GM23338 (cell line): ENCODE results near the gene MRPL2. TPM values are rescaled to one million over a fixed set of nuclear protein-coding genes. Genes with fewer than 3 reads are reported as not detected.

ENCODE experiments used
- ATAC-seq: fragments of 200-7000 bp; cut with Tn5 transposase; 3 replicates; pipeline ENCODE4 v1.9.1; 2020
- DNase-seq: peaks from one replicate; pipeline ENCODE4 v3.0.0-alpha.2; 2015; ENCODE audit warnings: low spot score
- H2AFZ ChIP-seq: fragments of 200-600 bp; sonication (generic); 2 replicates; pipeline ENCODE4 v1.8.0; 2016; ENCODE audit warnings: antibody characterized with exemption, mild to moderate bottlenecking, moderate library complexity
- H3F3A ChIP-seq: fragments of 200-600 bp; sonication (generic); replicated peaks from 2 replicates; pipeline ENCODE4 v1.8.0; 2017; ENCODE audit warnings: antibody characterized with exemption, mixed run types, low read depth
- H3K27ac ChIP-seq: fragments of 200-600 bp; sonication (generic); 2 replicates; pipeline ENCODE4 v1.6.1; 2016; ENCODE audit warnings: low read depth
- H3K27me3 ChIP-seq: fragments of 200-600 bp; sonication (generic); 2 replicates; pipeline ENCODE4 v1.8.0; 2016; ENCODE audit warnings: mild to moderate bottlenecking, mixed run types, moderate library complexity; ENCODE audit not compliant: insufficient read depth
- H3K36me3 ChIP-seq: fragments of 200-600 bp; sonication (generic); 2 replicates; pipeline ENCODE4 v1.8.0; 2016; ENCODE audit warnings: mild to moderate bottlenecking; ENCODE audit not compliant: insufficient read depth
- H3K4me1 ChIP-seq: fragments of 200-600 bp; sonication (generic); 2 replicates; pipeline ENCODE4 v1.8.0; 2016; ENCODE audit warnings: mild to moderate bottlenecking, moderate library complexity; ENCODE audit not compliant: insufficient read depth
- H3K4me2 ChIP-seq: fragments of 200-600 bp; sonication (generic); 2 replicates; pipeline ENCODE4 v1.7.1; 2017; ENCODE audit warnings: mixed run types
- H3K4me3 ChIP-seq: fragments of 200-600 bp; sonication (generic); 2 replicates; pipeline ENCODE4 v1.6.1; 2016; ENCODE audit warnings: mixed run types
- H3K79me2 ChIP-seq: fragments of 200-600 bp; sonication (generic); replicated peaks from 2 replicates; pipeline ENCODE4 v1.8.0; 2017; ENCODE audit warnings: mild to moderate bottlenecking; ENCODE audit not compliant: insufficient read depth
- H3K9me2 ChIP-seq: fragments of 200-600 bp; sonication (generic); 2 replicates; pipeline ENCODE4 v1.8.0; 2017; ENCODE audit not compliant: insufficient read depth
- H4K20me1 ChIP-seq: fragments of 200-600 bp; sonication (generic); replicated peaks from 2 replicates; pipeline ENCODE4 v1.8.0; 2017; ENCODE audit warnings: mild to moderate bottlenecking; ENCODE audit not compliant: insufficient read depth
- H3K27ac Mint-ChIP-seq: 2 replicates; pipeline ENCODE4 v1.8.0; 2020; ENCODE audit warnings: inconsistent platforms, mild to moderate bottlenecking, moderate library complexity, mixed read lengths
- H3K27me3 Mint-ChIP-seq: 3 replicates; pipeline ENCODE4 v1.8.0; 2022; ENCODE audit warnings: low read depth, mild to moderate bottlenecking, moderate library complexity, mixed read lengths, inconsistent platforms; ENCODE audit not compliant: insufficient read depth, poor library complexity
- H3K36me3 Mint-ChIP-seq: 3 replicates; pipeline ENCODE4 v1.8.0; 2021; ENCODE audit warnings: low read depth, mild to moderate bottlenecking, inconsistent platforms, moderate library complexity, mixed read lengths
- H3K4me1 Mint-ChIP-seq: 3 replicates; pipeline ENCODE4 v1.8.0; 2020; ENCODE audit warnings: mild to moderate bottlenecking, inconsistent platforms, mixed read lengths
- H3K4me3 Mint-ChIP-seq: 3 replicates; pipeline ENCODE4 v1.8.0; 2021; ENCODE audit warnings: moderate library complexity, mild to moderate bottlenecking, inconsistent platforms, mixed read lengths
- H3K9me3 Mint-ChIP-seq: 3 replicates; pipeline ENCODE4 v1.8.0; 2020; ENCODE audit warnings: moderate library complexity, mild to moderate bottlenecking, inconsistent platforms, mixed read lengths
- CREB1 ChIP-seq: fragments of 250-450 bp; sonication (Bioruptor Pico); IDR thresholded peaks from 2 replicates; pipeline ENCODE4 v1.5.0; 2020; ENCODE audit warnings: low read depth, mild to moderate bottlenecking, moderate library complexity
- EZH2 ChIP-seq: fragments of 200-600 bp; sonication (generic); IDR thresholded peaks from one replicate; pipeline ENCODE4 v1.8.0; 2017; ENCODE audit warnings: antibody characterized with exemption, mild to moderate bottlenecking, low read depth; ENCODE audit not compliant: unreplicated experiment
- JUNB ChIP-seq: IDR thresholded peaks from one replicate; pipeline ENCODE4 v1.6.1; 2016; ENCODE audit warnings: antibody characterized with exemption; ENCODE audit not compliant: unreplicated experiment
- NANOG ChIP-seq: IDR thresholded peaks from 2 replicates; pipeline ENCODE4 v1.6.1; 2016; ENCODE audit warnings: antibody characterized with exemption, borderline replicate concordance
- POLR2AphosphoS5 ChIP-seq: IDR thresholded peaks from 2 replicates; pipeline ENCODE4 v1.6.1; 2016; ENCODE audit warnings: antibody characterized with exemption, low read depth
- STAT1 ChIP-seq: IDR thresholded peaks from one replicate; pipeline ENCODE4 v1.6.1; 2016; ENCODE audit warnings: antibody characterized with exemption; ENCODE audit not compliant: unreplicated experiment
- ZNF114 ChIP-seq: fragments of 250-450 bp; sonication (Bioruptor Pico); IDR thresholded peaks from 2 replicates; pipeline ENCODE4 v1.5.0; 2020; ENCODE audit warnings: mild to moderate bottlenecking, moderate library complexity
- ZNF462 ChIP-seq: fragments of 250-450 bp; sonication (Bioruptor Pico); IDR thresholded peaks from 2 replicates; pipeline ENCODE4 v1.5.0; 2020; ENCODE audit warnings: mild to moderate bottlenecking, moderate library complexity
- polyA plus RNA-seq: library from polyadenylated mRNA; unstranded; fragments of >200 nt; fragmentation: Nextera tagmentation; extraction: Ambion mirVana; gene quantifications from 2 replicates; pipeline ENCODE4 v1.2.1, GENCODE V29; 2016
- total RNA-seq: library from RNA; depleted of rRNA; stranded (reverse); fragments of >200 nt; shearing (Covaris generic); gene quantifications from 2 replicates; pipeline ENCODE4 v1.2.3, GENCODE V29; 2014
- TF ChIP-seq, protein P1 (sequence below): IDR thresholded peaks from one replicate; pipeline ENCODE4 v1.6.1; 2018; ENCODE audit warnings: antibody characterized with exemption; ENCODE audit not compliant: unreplicated experiment
- TF ChIP-seq, protein P2 (sequence below), 2 experiments: fragments of 200-600 bp in 1 of 2; sonication (generic) in 1 of 2; conservative IDR thresholded peaks; 2 replicates each; pipeline versions ENCODE4 v1.5.1 to v1.6.1; 2016 to 2017; ENCODE audit warnings: antibody characterized with exemption in 2 of 2, low read depth in 2 of 2, mild to moderate bottlenecking in 2 of 2, moderate library complexity in 1 of 2
- TF ChIP-seq, protein P3 (sequence below): IDR thresholded peaks from 2 replicates; pipeline ENCODE4 v1.6.1; 2016; ENCODE audit warnings: antibody characterized with exemption

The MRPL2 gene
- total and polyA plus RNA-seq, 2 experiments from 2014 or later, result 32.3 to 128 TPM

DNA sequence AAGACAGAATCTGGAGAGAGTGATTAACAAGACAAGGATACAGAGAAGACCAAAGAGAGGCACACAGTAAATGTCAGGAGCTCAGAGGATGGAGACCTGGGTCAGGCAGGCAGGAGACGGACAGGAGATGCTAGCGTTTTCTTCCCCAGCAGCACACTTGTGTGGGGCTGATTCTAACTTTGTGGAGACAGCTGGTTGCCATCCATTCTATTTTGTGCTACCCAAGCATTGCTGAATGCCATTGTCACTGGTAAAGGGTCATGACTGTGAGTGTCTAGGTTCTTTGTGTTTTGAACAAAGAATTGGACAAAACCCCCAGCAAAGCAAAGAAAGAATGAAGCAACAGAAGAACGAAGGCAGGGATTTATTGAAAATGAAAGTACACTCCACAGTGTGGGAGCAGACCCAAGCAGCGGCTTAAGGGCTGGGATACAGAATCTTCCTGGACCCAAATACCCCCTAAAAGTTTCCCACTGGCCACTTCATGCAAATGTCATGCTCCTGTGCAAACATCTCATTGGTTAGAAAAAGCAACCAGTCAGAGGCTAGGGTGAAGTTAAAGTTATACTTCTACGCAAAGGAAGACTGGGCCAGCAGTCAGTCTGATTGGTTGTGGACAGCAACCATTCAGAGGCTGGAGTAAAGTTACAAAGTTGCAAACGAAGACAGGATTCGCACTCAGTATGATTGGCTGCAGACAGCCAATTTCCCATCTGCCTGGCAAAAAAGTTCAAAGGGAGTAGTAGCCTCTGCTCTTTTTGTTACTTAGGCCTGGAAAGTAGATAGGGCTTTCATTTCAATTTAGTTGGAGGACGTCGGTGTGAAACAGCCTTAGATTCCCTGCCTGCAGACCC, 34.4 kb upstream of the MRPL2 start:
- Mint-ChIP-seq H3K36me3 (no peaks in the 10 kb centered on the region), H3K27ac (peak overlapping the region; percentile 45), H3K27me3 (peaks cover 8% of the 10 kb centered on the region), H3K9me3 (no peaks in the 10 kb centered on the region), H3K4me3 (no peak overlapping the region), H3K4me1 (peaks cover 74% of the 10 kb centered on the region)
- no peak for TF ChIP-seq JUNB
- TF ChIP-seq EZH2, result no peak
- TF ChIP-seq ZNF114 (CRISPR knock-in tag), result no peak
- TF ChIP-seq, protein P1, sequence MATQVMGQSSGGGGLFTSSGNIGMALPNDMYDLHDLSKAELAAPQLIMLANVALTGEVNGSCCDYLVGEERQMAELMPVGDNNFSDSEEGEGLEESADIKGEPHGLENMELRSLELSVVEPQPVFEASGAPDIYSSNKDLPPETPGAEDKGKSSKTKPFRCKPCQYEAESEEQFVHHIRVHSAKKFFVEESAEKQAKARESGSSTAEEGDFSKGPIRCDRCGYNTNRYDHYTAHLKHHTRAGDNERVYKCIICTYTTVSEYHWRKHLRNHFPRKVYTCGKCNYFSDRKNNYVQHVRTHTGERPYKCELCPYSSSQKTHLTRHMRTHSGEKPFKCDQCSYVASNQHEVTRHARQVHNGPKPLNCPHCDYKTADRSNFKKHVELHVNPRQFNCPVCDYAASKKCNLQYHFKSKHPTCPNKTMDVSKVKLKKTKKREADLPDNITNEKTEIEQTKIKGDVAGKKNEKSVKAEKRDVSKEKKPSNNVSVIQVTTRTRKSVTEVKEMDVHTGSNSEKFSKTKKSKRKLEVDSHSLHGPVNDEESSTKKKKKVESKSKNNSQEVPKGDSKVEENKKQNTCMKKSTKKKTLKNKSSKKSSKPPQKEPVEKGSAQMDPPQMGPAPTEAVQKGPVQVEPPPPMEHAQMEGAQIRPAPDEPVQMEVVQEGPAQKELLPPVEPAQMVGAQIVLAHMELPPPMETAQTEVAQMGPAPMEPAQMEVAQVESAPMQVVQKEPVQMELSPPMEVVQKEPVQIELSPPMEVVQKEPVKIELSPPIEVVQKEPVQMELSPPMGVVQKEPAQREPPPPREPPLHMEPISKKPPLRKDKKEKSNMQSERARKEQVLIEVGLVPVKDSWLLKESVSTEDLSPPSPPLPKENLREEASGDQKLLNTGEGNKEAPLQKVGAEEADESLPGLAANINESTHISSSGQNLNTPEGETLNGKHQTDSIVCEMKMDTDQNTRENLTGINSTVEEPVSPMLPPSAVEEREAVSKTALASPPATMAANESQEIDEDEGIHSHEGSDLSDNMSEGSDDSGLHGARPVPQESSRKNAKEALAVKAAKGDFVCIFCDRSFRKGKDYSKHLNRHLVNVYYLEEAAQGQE, result no peak
- TF ChIP-seq, protein P2, sequence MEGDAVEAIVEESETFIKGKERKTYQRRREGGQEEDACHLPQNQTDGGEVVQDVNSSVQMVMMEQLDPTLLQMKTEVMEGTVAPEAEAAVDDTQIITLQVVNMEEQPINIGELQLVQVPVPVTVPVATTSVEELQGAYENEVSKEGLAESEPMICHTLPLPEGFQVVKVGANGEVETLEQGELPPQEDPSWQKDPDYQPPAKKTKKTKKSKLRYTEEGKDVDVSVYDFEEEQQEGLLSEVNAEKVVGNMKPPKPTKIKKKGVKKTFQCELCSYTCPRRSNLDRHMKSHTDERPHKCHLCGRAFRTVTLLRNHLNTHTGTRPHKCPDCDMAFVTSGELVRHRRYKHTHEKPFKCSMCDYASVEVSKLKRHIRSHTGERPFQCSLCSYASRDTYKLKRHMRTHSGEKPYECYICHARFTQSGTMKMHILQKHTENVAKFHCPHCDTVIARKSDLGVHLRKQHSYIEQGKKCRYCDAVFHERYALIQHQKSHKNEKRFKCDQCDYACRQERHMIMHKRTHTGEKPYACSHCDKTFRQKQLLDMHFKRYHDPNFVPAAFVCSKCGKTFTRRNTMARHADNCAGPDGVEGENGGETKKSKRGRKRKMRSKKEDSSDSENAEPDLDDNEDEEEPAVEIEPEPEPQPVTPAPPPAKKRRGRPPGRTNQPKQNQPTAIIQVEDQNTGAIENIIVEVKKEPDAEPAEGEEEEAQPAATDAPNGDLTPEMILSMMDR (conservative IDR thresholded peaks at IDR 0.05; ENCODE audit: low read depth in 2 of 2), result no peak
- no peak for TF ChIP-seq CREB1
- TF ChIP-seq POLR2AphosphoS5, result no peak
- TF ChIP-seq NANOG, result no peak
- TF ChIP-seq, protein P3, sequence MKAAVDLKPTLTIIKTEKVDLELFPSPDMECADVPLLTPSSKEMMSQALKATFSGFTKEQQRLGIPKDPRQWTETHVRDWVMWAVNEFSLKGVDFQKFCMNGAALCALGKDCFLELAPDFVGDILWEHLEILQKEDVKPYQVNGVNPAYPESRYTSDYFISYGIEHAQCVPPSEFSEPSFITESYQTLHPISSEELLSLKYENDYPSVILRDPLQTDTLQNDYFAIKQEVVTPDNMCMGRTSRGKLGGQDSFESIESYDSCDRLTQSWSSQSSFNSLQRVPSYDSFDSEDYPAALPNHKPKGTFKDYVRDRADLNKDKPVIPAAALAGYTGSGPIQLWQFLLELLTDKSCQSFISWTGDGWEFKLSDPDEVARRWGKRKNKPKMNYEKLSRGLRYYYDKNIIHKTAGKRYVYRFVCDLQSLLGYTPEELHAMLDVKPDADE, result no peak
- TF ChIP-seq ZNF462 (CRISPR knock-in tag), result no peak
- TF ChIP-seq STAT1, result no peak
- H3K4me3 ChIP-seq, result no peak overlapping the region
- H3K27ac ChIP-seq, result peak overlapping the region; percentile 9
- 0 out of 2 replicates have a peak overlapping the region, but pooled peaks have one; percentile 17 for H3K4me2 ChIP-seq
- peak; percentile 3; the same call in 1 of the 3 replicates for ATAC-seq
- H3K79me2 ChIP-seq, result peaks cover 76% of the 10 kb centered on the region
- no peaks in the 10 kb centered on the region for H3K36me3 ChIP-seq
- peak; percentile 54 for DNase-seq
- H3K27me3 ChIP-seq, result no peaks in the 10 kb centered on the region
- no peak overlapping the region for H2AFZ ChIP-seq
- peaks cover 16% of the 10 kb centered on the region for H3F3A ChIP-seq
- no peaks in the 10 kb centered on the region for H3K9me2 ChIP-seq
- no peaks in the 10 kb centered on the region for H4K20me1 ChIP-seq
- H3K4me1 ChIP-seq, result peaks cover 68% of the 10 kb centered on the region
